Esophagus squamous epithelium (tissue), 4 donors: ENCODE data around the gene ITSN1.

Source experiments
- POLR2A ChIP-seq, 4 donors: fragments of 450-650 bp; IDR thresholded peaks; one replicate each; pipeline ENCODE4 v1.6.1; 2017; ENCODE audit warnings: antibody characterized with exemption in 4 of 4, mild to moderate bottlenecking in 4 of 4, moderate library complexity in 3 of 4
- TF ChIP-seq, protein P1 (sequence below), 6 experiments: fragments of 450-650 bp in 4 of 6; fragments of 200-600 bp in 2 of 6; sonication (generic) in 2 of 6; IDR thresholded peaks; one replicate each; pipeline ENCODE4 v1.5.1; 2016 to 2019; ENCODE audit warnings: antibody characterized with exemption in 6 of 6, mild to moderate bottlenecking in 4 of 6, moderate library complexity in 4 of 6

DNA sequence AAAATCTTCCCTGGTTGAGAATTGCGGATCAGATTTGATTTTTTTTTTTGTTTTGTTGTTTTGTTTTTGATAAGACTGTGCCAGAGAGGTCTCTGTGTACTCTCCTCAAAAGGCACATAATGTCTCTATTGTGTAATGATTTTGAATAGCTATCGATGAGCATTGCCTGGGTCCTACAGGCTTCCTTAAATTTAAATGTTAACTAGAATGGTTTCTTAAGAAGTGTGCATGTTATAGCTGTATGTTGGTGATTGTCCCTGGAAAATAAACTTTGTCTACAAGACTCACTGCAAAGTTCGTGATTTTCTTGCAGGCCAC lies 121.2 kb downstream of the ITSN1 start:
- TF ChIP-seq, protein P1, sequence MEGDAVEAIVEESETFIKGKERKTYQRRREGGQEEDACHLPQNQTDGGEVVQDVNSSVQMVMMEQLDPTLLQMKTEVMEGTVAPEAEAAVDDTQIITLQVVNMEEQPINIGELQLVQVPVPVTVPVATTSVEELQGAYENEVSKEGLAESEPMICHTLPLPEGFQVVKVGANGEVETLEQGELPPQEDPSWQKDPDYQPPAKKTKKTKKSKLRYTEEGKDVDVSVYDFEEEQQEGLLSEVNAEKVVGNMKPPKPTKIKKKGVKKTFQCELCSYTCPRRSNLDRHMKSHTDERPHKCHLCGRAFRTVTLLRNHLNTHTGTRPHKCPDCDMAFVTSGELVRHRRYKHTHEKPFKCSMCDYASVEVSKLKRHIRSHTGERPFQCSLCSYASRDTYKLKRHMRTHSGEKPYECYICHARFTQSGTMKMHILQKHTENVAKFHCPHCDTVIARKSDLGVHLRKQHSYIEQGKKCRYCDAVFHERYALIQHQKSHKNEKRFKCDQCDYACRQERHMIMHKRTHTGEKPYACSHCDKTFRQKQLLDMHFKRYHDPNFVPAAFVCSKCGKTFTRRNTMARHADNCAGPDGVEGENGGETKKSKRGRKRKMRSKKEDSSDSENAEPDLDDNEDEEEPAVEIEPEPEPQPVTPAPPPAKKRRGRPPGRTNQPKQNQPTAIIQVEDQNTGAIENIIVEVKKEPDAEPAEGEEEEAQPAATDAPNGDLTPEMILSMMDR (IDR thresholded peaks at IDR 0.05), result no peak
- no peak for TF ChIP-seq POLR2A (IDR thresholded peaks at IDR 0.05)
